Ishikawa (cell line): ENCODE results near the gene RGS12.

Source experiments
- CEBPB ChIP-seq: IDR thresholded peaks from 2 replicates; pipeline ENCODE4 v1.6.1; 2012
- CREB1 ChIP-seq: IDR thresholded peaks from 2 replicates; pipeline ENCODE4 v1.6.1; 2012; ENCODE audit warnings: low read depth
- EP300 ChIP-seq: IDR thresholded peaks from 2 replicates; pipeline ENCODE4 v1.6.1; 2012; ENCODE audit warnings: borderline replicate concordance
- FOXM1 ChIP-seq: IDR thresholded peaks from 2 replicates; pipeline ENCODE4 v1.6.1; 2012; ENCODE audit warnings: low read depth, borderline replicate concordance
- NFIC ChIP-seq: IDR thresholded peaks from 2 replicates; pipeline ENCODE4 v1.6.1; 2012
- RAD21 ChIP-seq: IDR thresholded peaks from 2 replicates; pipeline ENCODE4 v1.6.1; 2012; ENCODE audit warnings: low read depth
- TAF1 ChIP-seq: IDR thresholded peaks from 2 replicates; pipeline ENCODE4 v1.6.1; 2012; ENCODE audit warnings: low read depth, mild to moderate bottlenecking
- TCF12 ChIP-seq: IDR thresholded peaks from 2 replicates; pipeline ENCODE4 v1.6.1; 2012; ENCODE audit warnings: low read depth
- USF1 ChIP-seq: IDR thresholded peaks from 2 replicates; pipeline ENCODE4 v1.6.1; 2012
- YY1 ChIP-seq: IDR thresholded peaks from 2 replicates; pipeline ENCODE4 v1.6.1; 2012; ENCODE audit warnings: low read depth
- ZBTB7A ChIP-seq: IDR thresholded peaks from 2 replicates; pipeline ENCODE4 v1.6.1; 2012; ENCODE audit warnings: low read depth
- TF ChIP-seq, protein P1 (sequence below): IDR thresholded peaks from 2 replicates; pipeline ENCODE4 v1.6.1; 2012
- TF ChIP-seq, protein P2 (sequence below): IDR thresholded peaks from 2 replicates; pipeline ENCODE4 v1.6.1; 2012; ENCODE audit warnings: low read depth, mild to moderate bottlenecking

GRCh38 chr4:3322059-3322550 is 29.3 kb downstream of the RGS12 start:
- TF ChIP-seq, protein P1, sequence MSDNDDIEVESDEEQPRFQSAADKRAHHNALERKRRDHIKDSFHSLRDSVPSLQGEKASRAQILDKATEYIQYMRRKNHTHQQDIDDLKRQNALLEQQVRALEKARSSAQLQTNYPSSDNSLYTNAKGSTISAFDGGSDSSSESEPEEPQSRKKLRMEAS, result no peak
- TF ChIP-seq RAD21 (no peak), CREB1 (no peak), ZBTB7A (no peak), YY1 (no peak), EP300 (no peak), CEBPB (no peak), TAF1 (no peak), USF1 (no peak), TCF12 (no peak), FOXM1 (no peak), NFIC (no peak)
- TF ChIP-seq, protein P2, sequence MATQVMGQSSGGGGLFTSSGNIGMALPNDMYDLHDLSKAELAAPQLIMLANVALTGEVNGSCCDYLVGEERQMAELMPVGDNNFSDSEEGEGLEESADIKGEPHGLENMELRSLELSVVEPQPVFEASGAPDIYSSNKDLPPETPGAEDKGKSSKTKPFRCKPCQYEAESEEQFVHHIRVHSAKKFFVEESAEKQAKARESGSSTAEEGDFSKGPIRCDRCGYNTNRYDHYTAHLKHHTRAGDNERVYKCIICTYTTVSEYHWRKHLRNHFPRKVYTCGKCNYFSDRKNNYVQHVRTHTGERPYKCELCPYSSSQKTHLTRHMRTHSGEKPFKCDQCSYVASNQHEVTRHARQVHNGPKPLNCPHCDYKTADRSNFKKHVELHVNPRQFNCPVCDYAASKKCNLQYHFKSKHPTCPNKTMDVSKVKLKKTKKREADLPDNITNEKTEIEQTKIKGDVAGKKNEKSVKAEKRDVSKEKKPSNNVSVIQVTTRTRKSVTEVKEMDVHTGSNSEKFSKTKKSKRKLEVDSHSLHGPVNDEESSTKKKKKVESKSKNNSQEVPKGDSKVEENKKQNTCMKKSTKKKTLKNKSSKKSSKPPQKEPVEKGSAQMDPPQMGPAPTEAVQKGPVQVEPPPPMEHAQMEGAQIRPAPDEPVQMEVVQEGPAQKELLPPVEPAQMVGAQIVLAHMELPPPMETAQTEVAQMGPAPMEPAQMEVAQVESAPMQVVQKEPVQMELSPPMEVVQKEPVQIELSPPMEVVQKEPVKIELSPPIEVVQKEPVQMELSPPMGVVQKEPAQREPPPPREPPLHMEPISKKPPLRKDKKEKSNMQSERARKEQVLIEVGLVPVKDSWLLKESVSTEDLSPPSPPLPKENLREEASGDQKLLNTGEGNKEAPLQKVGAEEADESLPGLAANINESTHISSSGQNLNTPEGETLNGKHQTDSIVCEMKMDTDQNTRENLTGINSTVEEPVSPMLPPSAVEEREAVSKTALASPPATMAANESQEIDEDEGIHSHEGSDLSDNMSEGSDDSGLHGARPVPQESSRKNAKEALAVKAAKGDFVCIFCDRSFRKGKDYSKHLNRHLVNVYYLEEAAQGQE, result no peak
